A549 (cell line): Measurements from ENCODE around the gene ARHGAP11A. TPM values are rescaled to one million over a fixed set of nuclear protein-coding genes. Genes with fewer than 3 reads are reported as not detected.
A peak's percentile ranks its signal among the peaks of the same experiment; 100 is the strongest.

Experiments used
- ATAC-seq, 2 experiments: fragments of 200-7000 bp in 1 of 2; fragments of >200 bp in 1 of 2; cut with Nextera tagmentation in 1 of 2; cut with Tn5 transposase in 1 of 2; 3 replicates each; pipeline versions ENCODE4 v1.8.0 to v1.9.1; 2018 to 2020; ENCODE audit warnings: mild to moderate bottlenecking in 1 of 2, moderate library complexity in 1 of 2
- CTCF ChIA-PET: fragments of 300-600 bp; sonication (Branson Sonifier 250); formaldehyde crosslinking; extraction: SDS; loops from one replicate; lab custom pipeline; 2021; ENCODE audit warnings: antibody characterized with exemption, inconsistent platforms; lab: Yijun Ruan, JAX
- POLR2A ChIA-PET: fragments of 350-600 bp; formaldehyde crosslinking; extraction: SDS; loops from one replicate; lab custom pipeline; 2021; ENCODE audit warnings: antibody characterized with exemption, inconsistent platforms; lab: Yijun Ruan, JAX
- DNase-seq, 2 experiments: peaks; one replicate each; pipeline versions ENCODE4 v3.0.0 to v3.0.0-alpha.2; 2011 to 2016; ENCODE audit warnings: low read depth in 1 of 2, low spot score in 1 of 2
- FAIRE-seq: peaks from 2 replicates; lab custom pipeline; 2011; peaks lifted over from hg19 to GRCh38; lab: Jason Lieb, UNC
- H3K27ac ChIP-seq, 2 experiments: fragments of >200 bp; sonication (Bioruptor Twin); formaldehyde crosslinking; 3 replicates each; pipeline ENCODE4 v1.5.1; 2016 to 2017
- H3K4me1 ChIP-seq: fragments of >200 bp; sonication (Bioruptor Twin); formaldehyde crosslinking; 3 replicates; pipeline ENCODE4 v1.6.1; 2016
- H3K4me2 ChIP-seq: fragments of >200 bp; sonication (Bioruptor Twin); formaldehyde crosslinking; 3 replicates; pipeline ENCODE4 v1.6.1; 2016
- H3K4me3 ChIP-seq: fragments of >200 bp; sonication (Bioruptor Twin); formaldehyde crosslinking; 3 replicates; pipeline ENCODE4 v1.5.1; 2016
- H3K9me3 ChIP-seq: fragments of >200 bp; sonication (Bioruptor Twin); formaldehyde crosslinking; 3 replicates; pipeline ENCODE4 v1.6.1; 2016
- ATOH8 ChIP-seq: fragments of 250-450 bp; sonication (Bioruptor Pico); IDR thresholded peaks from 2 replicates; pipeline ENCODE4 v1.5.0; 2020; ENCODE audit warnings: low read depth, mild to moderate bottlenecking, moderate library complexity
- BHLHE40 ChIP-seq: IDR thresholded peaks from 2 replicates; pipeline ENCODE4 v1.6.1; 2012; ENCODE audit warnings: low read depth, low read length, inconsistent platforms
- CBX2 ChIP-seq: fragments of 200-600 bp; sonication (generic); IDR thresholded peaks from 2 replicates; pipeline ENCODE4 v1.6.1; 2016; ENCODE audit warnings: low read depth, mild to moderate bottlenecking, borderline replicate concordance
- CEBPB ChIP-seq, 2 experiments: fragments of >200 bp in 1 of 2; sonication (Bioruptor Twin) in 1 of 2; formaldehyde crosslinking in 1 of 2; IDR thresholded peaks; 2 replicates each; pipeline ENCODE4 v1.6.1; 2012 to 2016
- CTCF ChIP-seq: fragments of >200 bp; sonication (Bioruptor Twin); formaldehyde crosslinking; IDR thresholded peaks from 3 replicates; pipeline ENCODE4 v1.5.1; 2016
- EHMT2 ChIP-seq: fragments of 200-600 bp; sonication (generic); IDR thresholded peaks from 2 replicates; pipeline ENCODE4 v1.6.1; 2016; ENCODE audit warnings: antibody characterized with exemption, low read depth, mild to moderate bottlenecking, moderate library complexity
- ESRRA ChIP-seq: fragments of 150-350 bp; IDR thresholded peaks from 2 replicates; pipeline ENCODE4 v1.6.1; 2014; ENCODE audit warnings: mild to moderate bottlenecking, low read length, borderline replicate concordance
- HDAC2 ChIP-seq: fragments of 200-600 bp; sonication (generic); IDR thresholded peaks from 2 replicates; pipeline ENCODE4 v1.6.1; 2016
- HES2 ChIP-seq: fragments of >200 bp; sonication (Bioruptor Twin); formaldehyde crosslinking; IDR thresholded peaks from 2 replicates; pipeline ENCODE4 v1.6.1; 2016
- HOXA7 ChIP-seq: fragments of 250-450 bp; sonication (Bioruptor Pico); IDR thresholded peaks from 2 replicates; pipeline ENCODE4 v1.5.0; 2020; ENCODE audit warnings: mild to moderate bottlenecking, moderate library complexity
- JUN ChIP-seq, 2 experiments: fragments of >200 bp; sonication (Bioruptor Twin); formaldehyde crosslinking; IDR thresholded peaks; 2 replicates in 1 of 2; 3 replicates in 1 of 2; pipeline ENCODE4 v1.6.1; 2016 to 2017
- JUNB ChIP-seq: fragments of >200 bp; sonication (Bioruptor Twin); formaldehyde crosslinking; IDR thresholded peaks from 2 replicates; pipeline ENCODE4 v1.6.1; 2016
- KDM1A ChIP-seq: fragments of 200-600 bp; sonication (generic); IDR thresholded peaks from 2 replicates; pipeline ENCODE4 v1.6.1; 2016; ENCODE audit warnings: low read depth, mild to moderate bottlenecking
- KDM5A ChIP-seq: fragments of 200-600 bp; sonication (generic); IDR thresholded peaks from 2 replicates; pipeline ENCODE4 v1.6.1; 2016; ENCODE audit warnings: antibody characterized with exemption, mild to moderate bottlenecking
- MAFK ChIP-seq: fragments of 450-650 bp; IDR thresholded peaks from 2 replicates; pipeline ENCODE4 v1.6.1; 2014; ENCODE audit not compliant: partially characterized antibody
- MYC ChIP-seq: IDR thresholded peaks from 2 replicates; pipeline ENCODE4 v1.6.1; 2012; ENCODE audit warnings: mild to moderate bottlenecking, inconsistent platforms, low read length, improper control_type of control experiment, borderline replicate concordance
- NFE2L2 ChIP-seq: fragments of 150-350 bp; conservative IDR thresholded peaks from 2 replicates; pipeline ENCODE4 v1.6.1; 2014; ENCODE audit warnings: low read length
- NPAS2 ChIP-seq: fragments of 250-450 bp; sonication (Bioruptor Pico); IDR thresholded peaks from 2 replicates; pipeline ENCODE4 v1.8.0; 2022; ENCODE audit warnings: mild to moderate bottlenecking, moderate library complexity, borderline replicate concordance
- POLR2A ChIP-seq: IDR thresholded peaks from 2 replicates; pipeline ENCODE4 v1.6.1; 2012; ENCODE audit warnings: mild to moderate bottlenecking, low read length
- POLR2AphosphoS2 ChIP-seq: conservative IDR thresholded peaks from 2 replicates; pipeline ENCODE4 v1.6.1; 2012; ENCODE audit warnings: low read length, improper control_type of control experiment, inconsistent platforms
- RARB ChIP-seq: fragments of 250-450 bp; sonication (Bioruptor Pico); IDR thresholded peaks from 2 replicates; pipeline ENCODE4 v1.8.0; 2021; ENCODE audit warnings: mild to moderate bottlenecking, moderate library complexity
- TP53 ChIP-seq: fragments of 250-450 bp; sonication (Bioruptor Pico); IDR thresholded peaks from 2 replicates; pipeline ENCODE4 v1.5.0; 2021; ENCODE audit warnings: mild to moderate bottlenecking, moderate library complexity
- USF2 ChIP-seq: fragments of 450-650 bp; IDR thresholded peaks from 2 replicates; pipeline ENCODE4 v1.6.1; 2014; ENCODE audit warnings: antibody characterized with exemption
- ZFP36 ChIP-seq: fragments of 450-650 bp; IDR thresholded peaks from 2 replicates; pipeline ENCODE4 v1.6.1; 2014; ENCODE audit warnings: borderline replicate concordance; ENCODE audit not compliant: partially characterized antibody
- ZSCAN20 ChIP-seq: fragments of 250-450 bp; sonication (Bioruptor Pico); IDR thresholded peaks from 2 replicates; pipeline ENCODE4 v1.8.0; 2022; ENCODE audit warnings: mild to moderate bottlenecking, moderate library complexity
- whole genome bisulfite sequencing: methylation state at CpG from one replicate; pipeline ENCODE4 v1.1.6; 2017; ENCODE audit errors: missing lambda C conversion rate; 5-methylcytosine and 5-hydroxymethylcytosine counted together
- polyA plus RNA-seq, 4 experiments: library from polyadenylated mRNA; depleted of rRNA in 3 of 4; stranded (reverse); fragments of >200 nt; fragmentation: RNase III in 1 of 4; extraction: RNeasy Plus Mini Kit Qiagen cat#74134 plus additional on column Dnase treatment in 1 of 4; gene quantifications; 2 replicates in 3 of 4; 3 replicates in 1 of 4; pipeline ENCODE4 v1.2.3, GENCODE V29; 2011 to 2017

ARHGAP11A gene
- polyA plus RNA-seq, 2 of the 4 experiments (the other 2 are of a cell fraction), result 39.3 to 121 TPM

- no peak for ATAC-seq
- 94% methylated on average over 4 of the region's 4 CpGs for WGBS
- ChIA-PET CTCF (interaction anchor here (1.1 to 16.6 kb wide), 41 partner anchors 9 to 486 kb away, joined by 3 to 374 read pairs (median 12); no protein-coding TSS in a partner anchor), POLR2A (interaction anchor here (0.6 kb wide), 1 partner anchor 177 kb away, joined by 3 read pairs; no protein-coding TSS in a partner anchor)
- Histone ChIP-seq H3K4me2 (no peak overlapping the region), H3K27ac (peak overlapping the region; percentile 62 to 68), H3K4me1 (peaks cover 17% of the 10 kb centered on the region), H3K9me3 (no peaks in the 10 kb centered on the region), H3K4me3 (no peak overlapping the region)
- DNase-seq, result no peak
- FAIRE-seq, result no peak
- no peak for TF ChIP-seq JUN (IDR thresholded peaks at IDR 0.05)
- no peak for TF ChIP-seq KDM1A
- no peak for TF ChIP-seq POLR2A
- TF ChIP-seq BHLHE40, result no peak
- TF ChIP-seq ESRRA, result no peak
- no peak for TF ChIP-seq HDAC2
- no peak for TF ChIP-seq HOXA7 (CRISPR knock-in tag)
- no peak for TF ChIP-seq ZSCAN20 (CRISPR knock-in tag)
- no peak for TF ChIP-seq MYC
- TF ChIP-seq HES2, result no peak
- TF ChIP-seq POLR2AphosphoS2, result no peak
- TF ChIP-seq JUNB, result no peak
- TF ChIP-seq NFE2L2, result no peak
- TF ChIP-seq EHMT2, result no peak
- TF ChIP-seq TP53 (CRISPR knock-in tag), result no peak
- no peak for TF ChIP-seq USF2
- TF ChIP-seq ATOH8 (CRISPR knock-in tag), result no peak
- TF ChIP-seq RARB, result no peak
- no peak for TF ChIP-seq KDM5A
These were observed 48.4 kb downstream of the ARHGAP11A start for GRCh38 chr15:32663671-32664070.

GRCh38 chr15:32664796-32665195, 49.5 kb downstream of the ARHGAP11A start:
- TF ChIP-seq HES2 (no peak), RARB (no peak), POLR2A (no peak), JUNB (no peak), MAFK (no peak), CTCF (no peak), KDM5A (no peak), CBX2 (no peak), ZFP36 (no peak), CEBPB (IDR thresholded peaks at IDR 0.05) (no peak), JUN (IDR thresholded peaks at IDR 0.05) (no peak), NPAS2 (CRISPR knock-in tag) (no peak)
- POLR2A ChIA-PET, result no interaction called here
- H3K27ac ChIP-seq, result peak overlapping the region; percentile 29 to 68; a peak in 1 of 6 replicates
- peaks cover 21% of the 10 kb centered on the region for H3K4me1 ChIP-seq
- no peak for ATAC-seq
- FAIRE-seq, result no peak
- H3K9me3 ChIP-seq, result no peaks in the 10 kb centered on the region
- DNase-seq, result no peak
- no peak overlapping the region for H3K4me2 ChIP-seq
- no peak overlapping the region for H3K4me3 ChIP-seq
- CTCF ChIA-PET, result interaction anchor here (0.6 to 16.6 kb wide), 11 partner anchors 9 to 468 kb away, joined by 3 to 374 read pairs (median 13); no protein-coding TSS in a partner anchor
